A673 (cell line): Measurements from ENCODE around the gene EPSTI1.

Source experiments
- EZH2 ChIP-seq: fragments of 200-600 bp; sonication (generic); IDR thresholded peaks from 2 replicates; pipeline ENCODE4 v1.6.1; 2017; ENCODE audit warnings: borderline replicate concordance, low read depth, mild to moderate bottlenecking, mixed read lengths, antibody characterized with exemption, low read length; ENCODE audit not compliant: poor library complexity, severe bottlenecking
- TF ChIP-seq, protein P1 (sequence below): fragments of 300-800, 200-600 bp; sonication (generic); conservative IDR thresholded peaks from 2 replicates; pipeline ENCODE4 v1.5.1; 2017; ENCODE audit warnings: low read depth, mild to moderate bottlenecking, antibody characterized with exemption, low read length, moderate library complexity, mixed read lengths

DNA sequence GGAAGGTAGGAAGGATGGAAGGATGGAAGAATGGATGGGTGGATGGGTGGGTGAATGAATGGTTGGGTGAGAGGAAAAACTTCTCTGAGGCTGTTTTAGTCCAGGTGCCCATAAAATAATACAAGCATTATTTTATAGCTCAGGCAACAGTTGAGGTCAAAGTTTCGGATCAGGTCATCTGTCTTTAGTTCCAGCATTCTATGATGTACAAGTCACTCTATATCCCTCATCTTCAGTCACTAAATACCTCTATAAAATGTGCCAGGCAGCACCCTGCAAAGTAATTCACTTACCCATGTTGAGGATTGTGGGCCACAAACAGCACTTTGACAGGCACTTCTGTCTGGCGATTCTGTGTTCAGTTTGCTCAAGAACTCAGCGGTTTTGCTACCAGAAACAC lies 66.0 kb downstream of the EPSTI1 start:
- TF ChIP-seq, protein P1, sequence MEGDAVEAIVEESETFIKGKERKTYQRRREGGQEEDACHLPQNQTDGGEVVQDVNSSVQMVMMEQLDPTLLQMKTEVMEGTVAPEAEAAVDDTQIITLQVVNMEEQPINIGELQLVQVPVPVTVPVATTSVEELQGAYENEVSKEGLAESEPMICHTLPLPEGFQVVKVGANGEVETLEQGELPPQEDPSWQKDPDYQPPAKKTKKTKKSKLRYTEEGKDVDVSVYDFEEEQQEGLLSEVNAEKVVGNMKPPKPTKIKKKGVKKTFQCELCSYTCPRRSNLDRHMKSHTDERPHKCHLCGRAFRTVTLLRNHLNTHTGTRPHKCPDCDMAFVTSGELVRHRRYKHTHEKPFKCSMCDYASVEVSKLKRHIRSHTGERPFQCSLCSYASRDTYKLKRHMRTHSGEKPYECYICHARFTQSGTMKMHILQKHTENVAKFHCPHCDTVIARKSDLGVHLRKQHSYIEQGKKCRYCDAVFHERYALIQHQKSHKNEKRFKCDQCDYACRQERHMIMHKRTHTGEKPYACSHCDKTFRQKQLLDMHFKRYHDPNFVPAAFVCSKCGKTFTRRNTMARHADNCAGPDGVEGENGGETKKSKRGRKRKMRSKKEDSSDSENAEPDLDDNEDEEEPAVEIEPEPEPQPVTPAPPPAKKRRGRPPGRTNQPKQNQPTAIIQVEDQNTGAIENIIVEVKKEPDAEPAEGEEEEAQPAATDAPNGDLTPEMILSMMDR, result no peak
- no peak for TF ChIP-seq EZH2
